ENCODE data around the gene IQSEC3.

- TF ChIP-seq CTCF (IDR thresholded peaks at IDR 0.05): no peak
- TF ChIP-seq POLR2AphosphoS5 (IDR thresholded peaks at IDR 0.05; ENCODE audit: low read depth, low read length): no peak
- TF ChIP-seq REST (IDR thresholded peaks at IDR 0.05; ENCODE audit: insufficient read depth in 1 of 2, low read depth in 2 of 2, low read length in 1 of 2): no peak
- no peak for TF ChIP-seq SIN3A (IDR thresholded peaks at IDR 0.05; ENCODE audit: borderline replicate concordance, insufficient read depth, low read depth, low read length)
- TF ChIP-seq TCF7L2 (IDR thresholded peaks at IDR 0.05; ENCODE audit: low read depth, low read length): no peak
Observed at GRCh38 chr12:130519-130918, 64.0 kb downstream of the IQSEC3 start.
